Spleen (tissue), 11 donors: ENCODE measurements around the gene FBXO7. TPM values are rescaled to one million over a fixed set of nuclear protein-coding genes. Genes with fewer than 3 reads are reported as not detected.

Experiments used
- DNase-seq: peaks from one replicate; pipeline ENCODE4 v3.0.0-alpha.2; 2020
- H3K27ac ChIP-seq, 8 donors: fragments of 200-600 bp; sonication (generic) in 7 of 8; 1 replicate in 4 of 8; 2 replicates in 4 of 8; pipeline versions ENCODE4 v1.5.0 to v1.8.0; 2016 to 2021; ENCODE audit warnings: inconsistent platforms in 4 of 8, mild to moderate bottlenecking in 4 of 8, moderate library complexity in 1 of 8
- H3K27me3 ChIP-seq, 7 donors: fragments of 200-600 bp; sonication (generic) in 6 of 7; replicated peaks in 1 of 7; 1 replicate in 4 of 7; 2 replicates in 3 of 7; pipeline versions ENCODE4 v1.5.0 to v1.8.0; 2016 to 2021; ENCODE audit warnings: inconsistent platforms in 3 of 7, mild to moderate bottlenecking in 1 of 7
- H3K36me3 ChIP-seq, 6 donors: fragments of 200-600 bp; sonication (generic) in 5 of 6; 1 replicate in 4 of 6; 2 replicates in 2 of 6; pipeline versions ENCODE4 v1.5.0 to v1.8.0; 2016 to 2021; ENCODE audit warnings: inconsistent platforms in 2 of 6
- H3K4me1 ChIP-seq, 6 donors: fragments of 200-600 bp; sonication (generic) in 5 of 6; 1 replicate in 3 of 6; 2 replicates in 3 of 6; pipeline versions ENCODE4 v1.5.0 to v1.8.0; 2016 to 2021; ENCODE audit warnings: inconsistent platforms in 3 of 6
- H3K4me3 ChIP-seq, 8 donors: fragments of 200-600 bp; sonication (generic) in 7 of 8; 1 replicate in 4 of 8; 2 replicates in 4 of 8; pipeline versions ENCODE4 v1.5.0 to v1.8.0; 2016 to 2021; ENCODE audit warnings: inconsistent platforms in 4 of 8, mild to moderate bottlenecking in 4 of 8, moderate library complexity in 2 of 8
- H3K9me3 ChIP-seq, 8 donors: fragments of 200-600 bp; sonication (generic) in 7 of 8; 1 replicate in 4 of 8; 2 replicates in 4 of 8; pipeline versions ENCODE4 v1.5.0 to v1.8.0; 2016 to 2021; ENCODE audit warnings: inconsistent platforms in 4 of 8
- POLR2A ChIP-seq, 3 donors: fragments of 450-650 bp; IDR thresholded peaks; one replicate each; pipeline ENCODE4 v1.5.1; 2017; ENCODE audit warnings: antibody characterized with exemption in 3 of 3, mild to moderate bottlenecking in 1 of 3
- POLR2AphosphoS5 ChIP-seq, 3 donors: sonication (generic); formaldehyde crosslinking; IDR thresholded peaks; one replicate each; pipeline ENCODE4 v1.5.1; 2017; ENCODE audit warnings: antibody characterized with exemption in 3 of 3
- WGBS, 5 donors: extraction: QIAGEN DNeasy Blood & Tissue Kit in 3 of 5; methylation state at CpG; one replicate each; pipeline versions ENCODE4 v1.1.5 to v1.1.7; 2013 to 2018; 5-methylcytosine and 5-hydroxymethylcytosine counted together
- intact Hi-C: fragments of 100-400 bp; cut with DNase I; formaldehyde crosslinking; loops from one replicate; pipeline ENCODE4 v1.15.0; 2023; ENCODE audit warnings: low total_unique reads
- polyA plus RNA-seq, 3 donors: library from polyadenylated mRNA; stranded (reverse); fragments of 200-250 nt; gene quantifications; one replicate each; pipeline ENCODE4 v1.2.1, GENCODE V29; 2013
- total RNA-seq, 7 donors: library from RNA; depleted of rRNA in 3 of 7; stranded (reverse); fragments of >200 nt in 3 of 7; fragmentation: NEBNext Ultra II Directional in 4 of 7; extraction: Animal tissue kit (Norgen Biotek cat#: 25700) in 4 of 7; gene quantifications; one replicate each; pipeline versions ENCODE4 v1.1.0 to v1.2.1, GENCODE V29; 2016 to 2021
- TF ChIP-seq, protein P1 (sequence below), 11 experiments: fragments of 200-600 bp in 7 of 11; fragments of 450-650 bp in 4 of 11; sonication (generic) in 4 of 11; IDR thresholded peaks in 8 of 11; conservative IDR thresholded peaks in 3 of 11; 1 replicate in 7 of 11; 2 replicates in 4 of 11; pipeline versions ENCODE4 v1.4.0 to v1.8.0; 2016 to 2021; ENCODE audit warnings: antibody characterized with exemption in 11 of 11, inconsistent platforms in 4 of 11, mild to moderate bottlenecking in 1 of 11
- donor health status: healthy with polysubstance abuse.
- donor health status: DM: no; HTN: no; CAD: no; lungs with moderate emphysema.
- donor health status: DM: no; HTN: no; CAD: no.
- donor health status: Bipolar disorder and iron deficiency.
- donor health status: healthy.
- donor health status: DM: no; HTN: no; CAD: no.
- donor health status: DM: yes; HTN: yes; CAD: no.

Gene FBXO7
- total and polyA plus RNA-seq, 10 donors: 55.9 to 151 (median 103) TPM

DNA sequence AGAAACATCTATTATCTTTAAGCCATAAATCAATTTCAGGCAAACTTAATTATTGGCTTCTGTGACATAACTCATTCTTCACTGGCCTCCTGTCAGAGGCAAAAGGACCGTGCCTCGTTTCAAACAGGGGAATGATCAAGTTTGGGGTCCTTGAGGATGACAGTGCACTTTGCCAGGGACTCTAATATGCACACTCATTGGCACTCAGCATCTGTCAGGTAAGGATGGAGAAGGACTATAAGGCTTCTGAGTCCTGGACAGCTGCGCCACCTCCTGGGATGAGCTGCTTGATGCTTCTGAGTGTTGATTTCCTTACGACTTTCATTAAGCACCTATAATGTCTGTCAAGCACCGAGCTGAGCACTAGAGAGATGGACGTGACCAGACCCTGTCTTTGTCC, 30.5 kb upstream of the FBXO7 start:
- Histone ChIP-seq H3K4me3 (no peak overlapping the region), H3K27me3 (peaks cover 0 to 21% (median 0%) of the 10 kb centered on the region in 7 donors), H3K27ac (no peak overlapping the region), H3K4me1 (no peaks in the 10 kb centered on the region), H3K36me3 (no peaks in the 10 kb centered on the region), H3K9me3 (no peaks in the 10 kb centered on the region)
- DNase-seq: no peak
- 47 to 54% (median 50%) methylated on average over 6 of the region's 6 CpGs for WGBS, 5 donors
- TF ChIP-seq, protein P1, sequence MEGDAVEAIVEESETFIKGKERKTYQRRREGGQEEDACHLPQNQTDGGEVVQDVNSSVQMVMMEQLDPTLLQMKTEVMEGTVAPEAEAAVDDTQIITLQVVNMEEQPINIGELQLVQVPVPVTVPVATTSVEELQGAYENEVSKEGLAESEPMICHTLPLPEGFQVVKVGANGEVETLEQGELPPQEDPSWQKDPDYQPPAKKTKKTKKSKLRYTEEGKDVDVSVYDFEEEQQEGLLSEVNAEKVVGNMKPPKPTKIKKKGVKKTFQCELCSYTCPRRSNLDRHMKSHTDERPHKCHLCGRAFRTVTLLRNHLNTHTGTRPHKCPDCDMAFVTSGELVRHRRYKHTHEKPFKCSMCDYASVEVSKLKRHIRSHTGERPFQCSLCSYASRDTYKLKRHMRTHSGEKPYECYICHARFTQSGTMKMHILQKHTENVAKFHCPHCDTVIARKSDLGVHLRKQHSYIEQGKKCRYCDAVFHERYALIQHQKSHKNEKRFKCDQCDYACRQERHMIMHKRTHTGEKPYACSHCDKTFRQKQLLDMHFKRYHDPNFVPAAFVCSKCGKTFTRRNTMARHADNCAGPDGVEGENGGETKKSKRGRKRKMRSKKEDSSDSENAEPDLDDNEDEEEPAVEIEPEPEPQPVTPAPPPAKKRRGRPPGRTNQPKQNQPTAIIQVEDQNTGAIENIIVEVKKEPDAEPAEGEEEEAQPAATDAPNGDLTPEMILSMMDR (IDR thresholded peaks at IDR 0.05 in 8 of 11, conservative IDR thresholded peaks at IDR 0.05 in 3 of 11): peak in 1 of 11 experiments; percentile 14
- TF ChIP-seq POLR2AphosphoS5 (IDR thresholded peaks at IDR 0.05) (no peak), POLR2A (IDR thresholded peaks at IDR 0.05) (no peak)
- intact Hi-C loops: no loop called here

- intact Hi-C loops: no loop called here
- no peak for DNase-seq
Observed at GRCh38 chr22:32446321-32446720, 28.3 kb upstream of the FBXO7 start.

DNA sequence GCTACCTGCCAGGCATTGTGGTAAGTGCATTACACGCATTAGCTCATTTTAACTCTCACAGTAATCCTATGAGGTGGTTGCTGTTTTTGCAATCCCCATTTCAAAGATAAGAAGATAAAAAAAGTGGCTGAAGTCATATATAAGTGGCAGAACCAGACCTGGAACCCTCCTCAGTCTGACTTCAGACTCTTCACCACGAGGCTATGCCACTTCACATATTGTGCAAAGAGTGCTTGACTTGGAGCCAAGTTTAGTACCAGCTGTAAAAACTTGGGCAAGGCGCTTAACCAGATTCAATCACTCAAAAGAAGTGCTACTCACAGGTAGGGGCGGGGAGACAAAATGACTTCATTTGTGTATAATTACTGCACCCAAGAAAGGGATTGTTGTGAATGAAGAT, 25.6 kb upstream of the FBXO7 start:
- Histone ChIP-seq H3K27me3 (peaks cover 0 to 21% (median 0%) of the 10 kb centered on the region in 7 donors), H3K4me3 (no peak overlapping the region), H3K36me3 (no peaks in the 10 kb centered on the region), H3K9me3 (no peaks in the 10 kb centered on the region), H3K27ac (no peak overlapping the region), H3K4me1 (no peaks in the 10 kb centered on the region)
- TF ChIP-seq POLR2AphosphoS5 (IDR thresholded peaks at IDR 0.05): no peak
- TF ChIP-seq, protein P1 (IDR thresholded peaks at IDR 0.05 in 8 of 11, conservative IDR thresholded peaks at IDR 0.05 in 3 of 11): no peak
- no peak for TF ChIP-seq POLR2A (IDR thresholded peaks at IDR 0.05)
- intact Hi-C loops: no loop called here
- WGBS, 5 donors: 64 to 75% (median 70%) methylated on average over 4 of the region's 4 CpGs
- no peak for DNase-seq

More at GRCh38 chr22:32446321-32446720, 28.3 kb upstream of the FBXO7 start:
- Histone ChIP-seq H3K9me3 (no peaks in the 10 kb centered on the region), H3K27ac (no peak overlapping the region), H3K36me3 (no peaks in the 10 kb centered on the region), H3K4me1 (no peaks in the 10 kb centered on the region), H3K4me3 (no peak overlapping the region), H3K27me3 (peaks cover 0 to 15% (median 0%) of the 10 kb centered on the region in 7 donors)
- TF ChIP-seq POLR2AphosphoS5 (IDR thresholded peaks at IDR 0.05): no peak
- no peak for TF ChIP-seq POLR2A (IDR thresholded peaks at IDR 0.05)
- TF ChIP-seq, protein P1 (IDR thresholded peaks at IDR 0.05 in 8 of 11, conservative IDR thresholded peaks at IDR 0.05 in 3 of 11): no peak
- WGBS, 5 donors: 52 to 65% (median 63%) methylated on average over 1 of the region's 1 CpG

DNA sequence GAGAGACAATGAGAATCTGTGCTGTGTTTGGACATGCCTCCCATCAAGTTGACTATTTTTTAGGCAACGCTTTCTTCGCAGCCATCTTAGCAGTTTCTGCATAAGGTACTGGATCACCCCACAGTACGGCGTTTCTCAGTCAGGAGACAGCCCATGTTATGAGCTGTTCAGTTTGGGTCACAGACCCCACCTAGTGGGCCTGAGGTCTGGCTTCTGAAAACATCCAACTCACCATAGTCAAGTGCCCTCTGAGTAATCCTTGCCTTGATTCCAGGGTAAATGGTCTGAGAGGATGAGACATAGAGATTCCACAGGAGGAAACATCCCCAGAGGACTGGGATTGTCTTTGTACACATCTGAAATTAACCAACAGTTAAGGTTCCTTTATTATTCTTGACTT, 17.6 kb upstream of the FBXO7 start:
- WGBS, 5 donors: 88 to 98% (median 90%) methylated on average over 4 of the region's 4 CpGs
- intact Hi-C loops: no loop called here
- TF ChIP-seq POLR2A (IDR thresholded peaks at IDR 0.05) (no peak), POLR2AphosphoS5 (IDR thresholded peaks at IDR 0.05) (no peak)
- TF ChIP-seq, protein P1 (IDR thresholded peaks at IDR 0.05 in 8 of 11, conservative IDR thresholded peaks at IDR 0.05 in 3 of 11): no peak
- Histone ChIP-seq H3K9me3 (no peaks in the 10 kb centered on the region), H3K4me1 (no peaks in the 10 kb centered on the region), H3K27me3 (peaks cover 0 to 70% (median 0%) of the 10 kb centered on the region in 7 donors), H3K4me3 (no peak overlapping the region), H3K27ac (no peak overlapping the region), H3K36me3 (no peaks in the 10 kb centered on the region)
- no peak for DNase-seq
